Colonic mucosa (tissue), 4 donors: Measurements from ENCODE around the gene LILRB2. TPM values are rescaled to one million over a fixed set of nuclear protein-coding genes. Genes with fewer than 3 reads are reported as not detected.
"Not testable (repeated sequence)": the region's sequence is repeated elsewhere in the genome, so short reads cannot be mapped to it uniquely, and the experiment has no call there.

Source experiments
- DNase-seq: peaks from one replicate; pipeline ENCODE4 v3.0.0-alpha.2; 2020
- H3K27ac ChIP-seq: fragments of 200-600 bp; one replicate; pipeline ENCODE4 v1.8.0; 2021
- H3K27me3 ChIP-seq: fragments of 200-600 bp; one replicate; pipeline ENCODE4 v1.8.0; 2021
- H3K36me3 ChIP-seq: fragments of 200-600 bp; one replicate; pipeline ENCODE4 v1.8.0; 2021
- H3K4me1 ChIP-seq: fragments of 200-600 bp; one replicate; pipeline ENCODE4 v1.8.0; 2021; ENCODE audit warnings: mild to moderate bottlenecking
- H3K4me3 ChIP-seq: fragments of 200-600 bp; one replicate; pipeline ENCODE4 v1.8.0; 2021
- H3K9ac ChIP-seq, 2 donors: one replicate each; pipeline ENCODE4 v1.7.0; 2013; ENCODE audit warnings: control low read depth in 2 of 2, low read depth in 2 of 2, low read length in 2 of 2
- H3K9me3 ChIP-seq: fragments of 200-600 bp; one replicate; pipeline ENCODE4 v1.8.0; 2021
- CTCF ChIP-seq: fragments of 200-600 bp; IDR thresholded peaks from one replicate; pipeline ENCODE4 v1.8.0; 2022; ENCODE audit warnings: antibody characterized with exemption, mild to moderate bottlenecking
- intact Hi-C: fragments of 100-400 bp; cut with DNase I; formaldehyde crosslinking; loops from one replicate; pipeline ENCODE4 v1.14.1; 2022
- total RNA-seq, 2 donors: library from RNA; stranded (reverse); fragmentation: NEBNext Ultra II Directional in 1 of 2; extraction: Animal tissue kit (Norgen Biotek cat#: 25700) in 1 of 2; gene quantifications; one replicate each; pipeline ENCODE4 v1.2.1, GENCODE V29; 2021
- donor health status: healthy.
- donor health status: DM: no; HTN: no; CAD: no.
- donor health status: DM: no; HTN: no; CAD: no.

The LILRB2 gene
- total RNA-seq: 1 to 10 TPM; 1.3 to 5.3 TPM

GRCh38 chr19:54281007-54281728 lies at the start of gene LILRB2:
Gene LILRB2 (minus strand): TSS chr19:54281110. CDS start chr19:54280496, 614 bp downstream.
- TF ChIP-seq CTCF: no peak
- H3K4me1 ChIP-seq: no peaks in the 10 kb centered on the region
- H3K4me3 ChIP-seq: peak within 1 kb of the TSS; percentile 15
- no peak for DNase-seq
- H3K27ac ChIP-seq: no peak within 1 kb of the TSS
- H3K27me3 ChIP-seq: no peaks in the 10 kb centered on the region
- no peaks in the 10 kb centered on the region for H3K36me3 ChIP-seq
- intact Hi-C loops: no loop called here
- no peak within 1 kb of the TSS for H3K9ac ChIP-seq
- no peaks in the 10 kb centered on the region for H3K9me3 ChIP-seq

DNA sequence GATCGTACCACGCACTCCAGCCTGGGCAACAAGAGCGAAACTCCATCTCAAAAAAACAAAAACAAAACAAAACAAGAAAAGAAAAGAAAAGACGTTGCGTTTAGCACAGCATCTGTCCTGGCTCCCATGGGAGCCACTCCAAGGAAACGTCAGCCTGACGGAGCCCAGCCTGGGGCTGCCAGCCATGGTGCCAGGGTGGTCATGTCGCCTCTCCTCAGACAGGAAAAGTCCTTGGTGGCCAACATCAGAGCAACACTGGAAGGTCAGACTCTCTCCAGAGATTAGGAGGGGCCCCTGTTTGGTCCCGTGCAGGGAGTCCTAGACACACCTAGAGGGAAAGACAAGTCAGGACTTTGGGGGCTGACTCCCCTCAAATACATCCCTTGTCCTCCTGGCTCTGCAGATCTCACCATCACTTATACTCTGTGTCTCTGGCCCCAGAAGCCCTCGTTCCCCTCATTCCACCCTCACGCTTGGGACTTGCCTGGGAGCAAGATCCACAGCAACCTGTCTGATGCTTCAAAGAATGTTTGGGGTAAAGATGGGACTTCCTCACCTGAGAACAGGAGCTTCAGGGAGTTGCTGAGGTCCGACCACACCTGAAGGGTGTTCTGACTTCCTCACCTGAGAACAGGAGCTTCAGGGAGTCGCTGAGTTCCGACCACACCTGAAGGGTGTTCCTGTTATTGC lies 48.7 kb upstream of the LILRB2 start:
- Histone ChIP-seq H3K9ac (no peak overlapping the region), H3K36me3 (no peaks in the 10 kb centered on the region), H3K27me3 (no peaks in the 10 kb centered on the region), H3K27ac (no peak overlapping the region), H3K4me3 (no peak overlapping the region), H3K4me1 (no peaks in the 10 kb centered on the region), H3K9me3 (no peaks in the 10 kb centered on the region)
- intact Hi-C loops: no loop called here
- TF ChIP-seq CTCF: no peak
- no peak for DNase-seq

GRCh38 chr19:54328781-54329180 lies 47.9 kb upstream of the LILRB2 start:
- H3K27ac ChIP-seq, H3K4me1 ChIP-seq, H3K36me3 ChIP-seq, H3K9me3 ChIP-seq, H3K27me3 ChIP-seq, DNase-seq, H3K9ac ChIP-seq, H3K4me3 ChIP-seq, intact Hi-C loops: not testable (repeated sequence)

DNA sequence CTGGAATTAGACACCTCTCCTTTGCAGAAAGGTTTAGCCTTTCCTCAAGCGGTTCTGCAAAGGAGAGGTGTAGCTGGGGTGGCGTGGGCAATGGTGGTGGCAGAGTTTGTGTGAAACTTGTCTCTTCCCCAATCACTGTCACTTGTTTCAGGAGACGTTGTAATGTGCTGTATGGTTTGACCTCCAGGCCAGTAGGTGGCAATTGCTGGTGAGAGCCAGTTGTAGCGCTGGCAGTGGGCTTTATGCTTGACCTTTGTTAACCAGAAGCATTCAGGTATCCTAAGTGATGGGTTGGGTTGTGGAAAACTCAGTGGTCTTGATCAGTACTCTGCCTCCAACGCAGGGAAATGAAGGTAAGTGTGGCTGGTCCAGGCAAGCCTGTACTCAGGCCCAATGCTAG lies 44.7 kb upstream of the LILRB2 start:
- no peaks in the 10 kb centered on the region for H3K27me3 ChIP-seq
- H3K27ac ChIP-seq: no peak overlapping the region
- intact Hi-C loops: no loop called here
- H3K36me3 ChIP-seq: no peaks in the 10 kb centered on the region
- no peaks in the 10 kb centered on the region for H3K4me1 ChIP-seq
- no peak overlapping the region for H3K9ac ChIP-seq
- H3K4me3 ChIP-seq: no peak overlapping the region
- H3K9me3 ChIP-seq: no peaks in the 10 kb centered on the region
- DNase-seq: no peak
- no peak for TF ChIP-seq CTCF

GRCh38 chr19:54325194-54325621 lies 44.3 kb upstream of the LILRB2 start:
- Histone ChIP-seq H3K9me3 (no peaks in the 10 kb centered on the region), H3K36me3 (no peaks in the 10 kb centered on the region), H3K27ac (no peak overlapping the region), H3K4me1 (no peaks in the 10 kb centered on the region), H3K27me3 (no peaks in the 10 kb centered on the region), H3K9ac (no peak overlapping the region), H3K4me3 (no peak overlapping the region)
- intact Hi-C loops: no loop called here
- DNase-seq: peak; percentile 29
- TF ChIP-seq CTCF: peak; percentile 85

- no peak for TF ChIP-seq CTCF
- H3K27ac ChIP-seq: no peak overlapping the region
- H3K4me3 ChIP-seq: no peak overlapping the region
- intact Hi-C loops: no loop called here
- no peaks in the 10 kb centered on the region for H3K9me3 ChIP-seq
- DNase-seq: no peak
- no peaks in the 10 kb centered on the region for H3K4me1 ChIP-seq
- no peaks in the 10 kb centered on the region for H3K27me3 ChIP-seq
- no peaks in the 10 kb centered on the region for H3K36me3 ChIP-seq
- H3K9ac ChIP-seq: no peak overlapping the region
Measured at GRCh38 chr19:54324071-54324470, 43.2 kb upstream of the LILRB2 start.

DNA sequence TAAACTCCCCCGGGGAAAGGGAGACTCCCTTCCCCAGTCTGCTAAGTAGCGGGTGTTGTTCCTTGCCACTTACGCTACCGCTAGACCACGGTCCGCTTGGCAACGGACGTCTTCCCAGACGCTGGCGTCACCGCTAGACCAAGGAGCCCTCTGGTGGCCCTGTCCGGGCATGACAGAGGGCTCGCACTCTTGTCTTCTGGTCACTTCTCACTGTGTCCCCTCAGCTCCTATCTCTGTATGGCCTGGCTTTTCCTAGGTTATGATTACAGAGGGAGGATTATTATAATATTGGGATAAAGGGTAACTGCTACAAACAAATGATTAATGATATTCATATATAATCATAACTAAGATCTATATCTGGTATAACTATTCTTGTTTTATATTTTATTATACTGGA lies 42.0 kb upstream of the LILRB2 start:
- H3K9ac ChIP-seq, H3K4me1 ChIP-seq, H3K4me3 ChIP-seq, H3K27me3 ChIP-seq, DNase-seq, intact Hi-C loops, H3K27ac ChIP-seq, H3K9me3 ChIP-seq, H3K36me3 ChIP-seq: not testable (repeated sequence)

- H3K9ac ChIP-seq, DNase-seq, H3K36me3 ChIP-seq, H3K9me3 ChIP-seq, H3K4me1 ChIP-seq, H3K27me3 ChIP-seq, intact Hi-C loops, H3K27ac ChIP-seq, H3K4me3 ChIP-seq: not testable (repeated sequence)
Measured at GRCh38 chr19:54322295-54322694, 41.4 kb upstream of the LILRB2 start.
